ENCODE measurements around the gene WDFY4.

WDFY4 gene

DNA sequence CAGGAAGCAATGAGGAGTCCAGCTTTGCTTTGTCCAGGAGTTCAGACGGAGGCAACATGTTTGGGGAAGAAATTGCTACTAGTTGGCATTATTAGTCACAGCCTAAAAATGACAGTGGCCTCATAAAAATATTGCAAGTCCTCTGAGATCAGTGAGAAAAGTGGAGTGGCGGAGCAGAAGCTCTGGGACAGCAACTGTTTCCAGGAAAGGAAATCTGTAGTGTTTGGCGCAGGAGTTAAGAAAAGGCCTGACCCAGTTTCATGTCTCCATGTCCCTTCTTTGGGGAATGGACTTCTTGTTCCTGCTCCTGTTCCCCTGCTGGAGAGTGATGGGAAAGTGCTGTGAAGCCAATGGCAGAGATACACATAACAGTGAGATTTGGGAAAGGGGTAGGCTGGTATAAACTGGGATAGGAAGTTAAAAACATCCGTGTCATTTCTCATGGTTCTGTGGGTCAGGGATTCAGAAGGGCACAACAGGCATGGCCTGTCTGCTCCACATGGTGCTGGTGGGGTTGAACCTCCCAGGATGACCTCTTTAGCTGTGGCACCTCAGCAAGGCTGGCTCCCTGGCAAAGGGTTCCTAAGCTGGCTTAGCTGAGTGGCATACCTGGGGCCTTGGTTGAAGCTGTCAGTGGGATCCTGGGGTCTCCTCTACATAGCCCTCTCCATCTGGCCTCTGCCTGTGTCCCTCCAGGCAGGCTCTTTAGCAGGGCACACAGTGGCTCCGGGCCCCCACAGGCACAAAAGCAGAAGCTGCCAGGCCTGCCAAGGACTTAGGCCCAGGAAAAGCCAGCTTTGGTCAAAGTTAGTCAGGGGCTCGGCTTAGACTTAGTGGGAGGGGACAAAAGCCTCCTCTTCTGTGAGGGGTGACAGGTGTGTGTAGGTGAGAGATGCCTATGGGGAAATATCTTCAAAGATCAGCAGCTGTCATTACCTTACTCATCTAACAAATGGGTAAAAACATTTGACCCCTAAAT is 77.7 kb downstream of the WDFY4 start:
- Mint-ChIP-seq H3K4me1 (ENCODE audit: low read depth in 2 of 2) (no peaks in the 10 kb centered on the region), H3K9me3 (no peaks in the 10 kb centered on the region), H3K27me3 (peaks cover 40 to 41% of the 10 kb centered on the region in 2 donors), H3K36me3 (ENCODE audit: insufficient read depth) (no peaks in the 10 kb centered on the region), H3K4me3 (no peak overlapping the region), H3K27ac (no peak overlapping the region)
- DNase-seq: no peak
- no peak for ATAC-seq (replicated peaks)

DNA sequence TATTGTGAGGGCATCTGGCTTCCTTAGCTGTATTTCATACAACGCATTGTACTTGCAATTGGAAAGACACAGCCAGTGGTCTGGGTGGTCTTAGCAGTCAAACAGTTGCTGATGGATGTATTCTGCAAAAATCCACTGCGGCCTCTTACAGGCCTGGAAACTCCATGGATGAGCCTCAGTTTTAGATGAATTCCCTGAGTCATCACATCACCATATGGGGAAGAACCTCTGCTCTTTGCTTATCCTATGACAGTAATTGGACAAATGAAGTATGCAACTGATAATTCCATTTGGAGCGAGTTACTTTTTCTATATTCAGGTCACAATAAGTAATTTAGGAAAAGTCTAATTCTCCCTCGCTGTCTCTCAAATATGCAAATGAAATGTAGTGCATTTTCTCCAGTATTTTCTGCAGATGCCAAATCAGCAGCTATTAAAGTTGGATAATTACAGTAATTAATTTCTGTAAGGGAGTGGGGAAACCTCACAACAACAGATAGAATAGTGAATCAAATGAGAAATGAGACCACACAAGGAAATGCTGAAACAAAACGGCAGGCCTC is 78.8 kb downstream of the WDFY4 start:
- H3K9me3 Mint-ChIP-seq: no peaks in the 10 kb centered on the region
- H3K4me1 Mint-ChIP-seq (ENCODE audit: low read depth in 2 of 2): no peaks in the 10 kb centered on the region
- no peak overlapping the region for H3K27ac Mint-ChIP-seq
- ATAC-seq (replicated peaks) (no peak), DNase-seq (no peak)
- H3K36me3 Mint-ChIP-seq (ENCODE audit: insufficient read depth): no peaks in the 10 kb centered on the region
- H3K4me3 Mint-ChIP-seq: no peak overlapping the region
- peaks cover 41 to 43% of the 10 kb centered on the region in 2 donors for H3K27me3 Mint-ChIP-seq

DNA sequence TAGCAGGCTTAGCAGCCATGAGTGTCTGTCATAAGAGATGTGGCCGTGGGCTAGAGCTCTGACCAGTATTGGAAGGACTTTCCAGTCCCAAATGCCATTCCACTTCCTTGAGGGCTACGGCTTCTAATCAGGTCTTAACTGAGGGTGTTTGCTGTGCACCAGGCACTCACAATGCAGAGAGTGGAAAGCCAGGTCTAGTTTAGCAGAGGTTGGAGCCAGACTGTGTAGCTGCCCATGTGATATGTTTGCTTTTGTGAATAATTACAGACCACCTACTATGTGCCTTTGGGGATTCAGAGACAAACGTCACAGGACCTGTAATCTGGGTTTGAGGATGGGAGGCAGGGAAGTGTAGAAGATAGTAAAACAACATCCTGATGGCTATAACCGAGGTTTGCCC is 79.8 kb downstream of the WDFY4 start:
- no peaks in the 10 kb centered on the region for H3K9me3 Mint-ChIP-seq
- H3K4me1 Mint-ChIP-seq (ENCODE audit: low read depth in 2 of 2): no peaks in the 10 kb centered on the region
- ATAC-seq (replicated peaks) (no peak), DNase-seq (no peak)
- no peak overlapping the region for H3K4me3 Mint-ChIP-seq
- peaks cover 33 to 40% of the 10 kb centered on the region in 2 donors for H3K27me3 Mint-ChIP-seq
- no peak overlapping the region for H3K27ac Mint-ChIP-seq
- H3K36me3 Mint-ChIP-seq (ENCODE audit: insufficient read depth): no peaks in the 10 kb centered on the region

DNA sequence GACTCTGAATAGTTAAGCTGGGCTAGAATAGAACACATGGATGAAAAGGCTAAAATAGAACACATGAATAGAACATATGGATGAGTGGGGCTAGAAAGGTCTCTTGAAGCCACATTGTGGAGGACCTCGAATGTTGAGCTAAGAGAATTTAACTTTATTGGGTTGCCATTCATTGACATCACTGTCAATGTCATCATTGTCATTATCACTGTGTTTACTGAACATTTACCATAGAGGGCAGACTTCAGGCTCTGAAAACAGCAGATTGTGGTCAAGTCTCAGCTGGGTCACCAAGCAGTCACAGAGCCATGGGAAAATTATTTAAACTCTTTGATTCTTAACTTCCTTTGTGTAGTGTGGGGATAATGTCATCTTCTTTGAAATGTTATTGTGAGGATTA is 80.4 kb downstream of the WDFY4 start:
- no peak overlapping the region for H3K27ac Mint-ChIP-seq

DNA sequence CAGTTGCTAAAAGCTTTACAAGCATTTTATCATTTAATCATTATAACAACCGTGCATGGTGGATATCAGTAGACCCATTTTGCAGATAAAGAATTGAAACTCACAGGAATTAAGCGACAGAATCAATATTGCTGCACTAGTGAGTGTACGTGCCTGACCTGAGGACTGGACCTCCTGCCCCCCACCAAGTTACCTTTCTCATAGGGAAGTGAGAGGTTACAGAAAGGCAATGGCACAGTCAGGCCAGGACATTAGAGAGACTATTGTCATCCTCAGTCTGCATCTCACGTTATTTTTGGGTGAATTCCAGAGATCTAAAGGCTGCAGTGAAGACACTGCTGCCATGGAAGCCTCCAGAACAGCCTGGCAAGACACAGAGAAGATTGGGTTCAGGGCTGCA is 80.9 kb downstream of the WDFY4 start:
- H3K36me3 Mint-ChIP-seq (ENCODE audit: insufficient read depth): no peaks in the 10 kb centered on the region
- no peak overlapping the region for H3K27ac Mint-ChIP-seq
- DNase-seq: no peak
- no peak for ATAC-seq (replicated peaks)
- no peaks in the 10 kb centered on the region for H3K4me1 Mint-ChIP-seq (ENCODE audit: low read depth in 2 of 2)
- H3K9me3 Mint-ChIP-seq: no peaks in the 10 kb centered on the region
- H3K27me3 Mint-ChIP-seq: peaks cover 22 to 30% of the 10 kb centered on the region in 2 donors
- H3K4me3 Mint-ChIP-seq: no peak overlapping the region

More for the DNA sequence above, 80.4 kb downstream of the WDFY4 start:
- H3K9me3 Mint-ChIP-seq: no peaks in the 10 kb centered on the region
- DNase-seq (no peak), ATAC-seq (replicated peaks) (no peak)
- no peaks in the 10 kb centered on the region for H3K36me3 Mint-ChIP-seq (ENCODE audit: insufficient read depth)
- peaks cover 27 to 35% of the 10 kb centered on the region in 2 donors for H3K27me3 Mint-ChIP-seq
- H3K4me1 Mint-ChIP-seq (ENCODE audit: low read depth in 2 of 2): no peaks in the 10 kb centered on the region
- no peak overlapping the region for H3K4me3 Mint-ChIP-seq

DNA sequence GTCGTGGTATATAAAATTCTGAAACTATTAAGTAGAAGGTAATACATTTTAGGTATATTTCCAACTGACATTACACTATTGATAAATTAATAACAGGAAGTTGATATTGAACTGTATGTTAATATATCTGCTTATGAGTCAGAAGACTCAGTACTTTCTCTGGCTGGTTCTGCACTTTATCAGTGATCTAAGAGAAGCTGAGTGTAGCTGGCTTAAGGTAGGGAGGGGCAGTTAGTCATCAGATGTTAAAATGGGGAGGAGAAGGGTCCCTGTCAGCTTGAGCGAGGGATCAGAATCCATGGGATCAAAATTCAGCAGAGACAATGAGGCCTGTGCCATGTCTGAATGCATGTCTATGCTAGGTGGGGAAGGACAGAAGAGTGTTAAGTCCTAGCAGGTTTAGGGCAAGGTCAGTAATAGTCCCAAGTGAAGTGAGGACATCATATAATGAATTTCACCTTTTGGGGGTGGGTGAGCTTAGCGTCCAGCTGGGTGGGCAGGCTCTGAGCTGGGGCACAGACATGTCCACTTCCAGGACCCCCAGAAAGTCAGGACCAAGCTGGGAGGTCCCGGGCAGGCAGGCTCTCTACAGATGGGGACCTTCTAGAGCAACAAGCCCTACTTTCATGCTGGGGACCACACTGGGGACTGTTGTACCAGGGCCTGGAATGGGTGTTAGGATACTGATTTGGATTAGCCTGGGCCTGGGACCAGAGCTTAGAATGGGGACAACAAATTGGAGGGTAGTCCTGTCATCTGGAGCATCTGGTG is 82.9 kb downstream of the WDFY4 start:
- Mint-ChIP-seq H3K4me1 (ENCODE audit: low read depth in 2 of 2) (no peaks in the 10 kb centered on the region), H3K36me3 (ENCODE audit: insufficient read depth) (no peaks in the 10 kb centered on the region), H3K27me3 (peaks cover 2 to 16% of the 10 kb centered on the region in 2 donors), H3K9me3 (no peaks in the 10 kb centered on the region), H3K27ac (no peak overlapping the region), H3K4me3 (no peak overlapping the region)
- DNase-seq: no peak
- ATAC-seq (replicated peaks): no peak

DNA sequence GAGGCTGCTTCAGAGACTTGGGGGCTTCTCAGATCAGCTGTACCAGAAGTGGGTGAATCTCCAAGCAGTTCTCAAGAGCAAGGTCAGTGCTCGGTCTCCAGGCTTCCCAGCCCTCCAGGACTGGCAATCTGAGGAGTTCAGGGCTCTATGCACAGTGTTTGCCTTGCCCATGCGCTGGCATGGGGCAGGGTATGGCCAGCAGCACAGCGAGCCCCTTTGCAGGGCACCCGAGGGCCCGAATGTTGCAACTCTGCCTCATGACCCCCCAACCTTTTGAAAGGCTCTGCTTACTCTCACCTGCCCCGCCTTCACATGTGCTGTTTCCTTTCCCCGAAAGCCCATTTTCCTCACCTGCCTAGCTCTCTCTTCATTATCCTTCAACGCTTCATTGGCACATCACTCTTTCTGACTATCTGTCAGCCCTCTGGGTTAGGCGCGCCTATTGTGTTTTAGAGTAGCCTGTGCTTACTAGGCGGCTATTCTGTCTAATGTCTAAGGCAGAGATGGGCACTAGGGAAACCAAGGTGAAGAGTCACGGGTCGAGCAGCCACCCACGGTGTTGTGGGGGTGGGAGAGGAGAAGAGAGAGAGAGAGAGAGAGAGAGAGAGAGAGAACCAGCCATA is 83.6 kb downstream of the WDFY4 start:
- ATAC-seq (replicated peaks) (no peak), DNase-seq (no peak)
- H3K27ac Mint-ChIP-seq: no peak overlapping the region
- H3K27me3 Mint-ChIP-seq: peaks cover 0 to 16% of the 10 kb centered on the region in 2 donors
- H3K4me3 Mint-ChIP-seq: no peak overlapping the region
- no peaks in the 10 kb centered on the region for H3K4me1 Mint-ChIP-seq (ENCODE audit: low read depth in 2 of 2)
- H3K9me3 Mint-ChIP-seq: no peaks in the 10 kb centered on the region
- H3K36me3 Mint-ChIP-seq (ENCODE audit: insufficient read depth): no peaks in the 10 kb centered on the region

DNA sequence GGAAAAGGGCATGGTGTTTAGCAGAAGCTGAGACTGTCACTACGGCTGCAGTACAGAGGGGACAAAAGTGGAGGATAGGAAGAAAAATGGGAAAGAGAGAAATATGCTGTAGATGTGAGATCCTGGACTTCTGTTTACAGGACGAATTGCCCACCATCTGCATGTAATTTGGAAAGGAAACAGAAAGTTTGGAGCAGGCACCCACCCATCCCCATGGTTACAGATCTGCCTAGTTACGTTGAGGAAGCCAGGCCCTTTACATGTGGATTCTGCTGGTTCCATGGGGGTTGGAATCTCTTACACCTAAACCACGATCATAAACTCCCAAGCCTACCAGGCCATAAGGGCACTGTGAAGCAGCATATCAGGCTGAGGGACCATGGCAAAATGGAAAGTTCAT is 84.3 kb downstream of the WDFY4 start:
- peaks cover 0 to 16% of the 10 kb centered on the region in 2 donors for H3K27me3 Mint-ChIP-seq
- ATAC-seq (replicated peaks) (no peak), DNase-seq (no peak)
- no peak overlapping the region for H3K27ac Mint-ChIP-seq
- H3K9me3 Mint-ChIP-seq: no peaks in the 10 kb centered on the region
- no peaks in the 10 kb centered on the region for H3K4me1 Mint-ChIP-seq (ENCODE audit: low read depth in 2 of 2)
- no peaks in the 10 kb centered on the region for H3K36me3 Mint-ChIP-seq (ENCODE audit: insufficient read depth)
- no peak overlapping the region for H3K4me3 Mint-ChIP-seq

DNA sequence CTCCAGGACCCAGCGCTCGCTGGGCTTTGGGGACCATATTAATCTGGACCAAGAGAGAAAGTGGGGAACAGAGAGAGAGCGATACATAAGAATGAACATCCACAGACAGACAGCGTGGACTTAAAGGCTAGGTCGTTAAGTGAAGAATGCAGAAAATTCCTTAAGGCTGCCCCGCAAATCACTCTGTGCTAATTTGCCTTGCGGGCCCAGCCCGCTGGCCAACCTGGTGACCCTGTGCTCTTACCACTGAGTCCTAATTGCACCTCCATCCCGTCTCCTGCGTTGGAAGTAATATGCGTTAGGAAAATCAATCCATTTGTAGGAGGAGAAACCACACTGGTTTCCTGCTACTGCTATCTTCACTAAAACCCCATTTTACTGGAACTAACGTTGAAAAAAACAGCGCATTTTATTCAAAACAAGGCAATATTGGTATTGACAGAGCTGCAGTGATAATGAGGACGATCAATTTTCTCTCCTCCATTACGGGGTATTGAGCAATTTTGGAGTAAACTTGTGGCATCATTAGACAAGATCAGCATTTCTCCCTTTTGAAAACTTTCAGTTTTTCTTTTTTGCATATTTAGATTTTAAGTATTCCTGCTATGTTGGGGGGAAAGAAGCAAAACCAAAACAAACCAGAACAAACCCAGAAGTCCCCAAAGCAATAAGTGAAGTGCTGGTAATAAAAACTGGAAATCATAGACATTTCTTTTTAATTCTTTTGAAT is 85.2 kb downstream of the WDFY4 start:
- peaks cover 1% of the 10 kb centered on the region for H3K36me3 Mint-ChIP-seq (ENCODE audit: insufficient read depth)
- no peak for DNase-seq
- no peak for ATAC-seq (replicated peaks)

DNA sequence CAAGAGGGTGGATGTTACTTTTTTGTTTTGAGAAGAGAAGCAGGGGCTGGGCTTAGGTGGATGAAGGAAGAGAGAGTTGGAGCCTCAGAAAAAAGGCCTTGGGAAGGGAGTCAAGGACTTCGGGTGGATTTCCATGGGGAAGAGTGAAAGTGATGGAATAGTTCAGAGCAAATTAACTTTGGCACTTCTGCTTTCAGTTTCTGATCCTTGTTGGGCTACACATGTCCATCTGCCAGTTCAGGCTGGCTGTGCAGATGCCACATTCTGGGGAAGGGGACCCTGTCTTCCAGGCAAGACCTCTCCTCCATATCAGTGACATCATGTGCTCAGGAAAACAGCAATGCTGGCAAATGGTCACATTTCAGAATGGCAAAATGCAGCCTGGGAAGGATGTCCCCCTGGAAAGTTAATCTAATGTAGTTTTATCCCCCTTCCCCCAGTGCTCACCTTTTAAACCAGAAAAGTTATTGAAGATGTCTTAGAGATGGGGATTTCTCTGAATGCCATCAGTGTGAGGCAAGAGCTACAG is 86.0 kb downstream of the WDFY4 start:
- Mint-ChIP-seq H3K4me1 (ENCODE audit: low read depth in 2 of 2) (no peaks in the 10 kb centered on the region), H3K4me3 (no peak overlapping the region), H3K36me3 (ENCODE audit: insufficient read depth) (peaks cover 3% of the 10 kb centered on the region), H3K27me3 (peaks cover 7 to 9% of the 10 kb centered on the region in 2 donors), H3K27ac (no peak overlapping the region), H3K9me3 (no peaks in the 10 kb centered on the region)
- no peak for DNase-seq
- ATAC-seq (replicated peaks): no peak

More for the DNA sequence above, 85.2 kb downstream of the WDFY4 start:
- no peak overlapping the region for H3K27ac Mint-ChIP-seq
- no peaks in the 10 kb centered on the region for H3K4me1 Mint-ChIP-seq (ENCODE audit: low read depth in 2 of 2)
- no peak overlapping the region for H3K4me3 Mint-ChIP-seq
- no peaks in the 10 kb centered on the region for H3K9me3 Mint-ChIP-seq
- peaks cover 7 to 11% of the 10 kb centered on the region in 2 donors for H3K27me3 Mint-ChIP-seq

DNA sequence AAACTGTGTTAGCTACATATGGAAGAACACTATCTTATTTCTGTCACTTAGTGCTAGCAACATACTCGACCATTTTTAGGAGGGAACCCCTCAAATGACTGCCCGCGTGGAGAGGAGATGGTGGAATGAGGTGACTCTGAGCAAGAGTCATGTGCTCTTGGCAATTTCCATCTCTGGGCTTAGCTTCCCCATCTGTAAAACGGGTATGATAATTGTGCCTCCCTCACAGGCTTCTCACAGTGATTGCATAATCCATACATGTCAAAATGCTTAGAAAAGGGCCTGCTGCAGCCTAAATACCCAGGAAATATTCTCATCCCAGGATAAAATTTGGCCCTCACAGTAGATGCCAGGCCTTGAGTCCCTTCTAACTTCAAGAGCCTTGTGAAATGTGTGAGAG is 86.6 kb downstream of the WDFY4 start:
- H3K4me3 Mint-ChIP-seq: no peak overlapping the region
- no peak for DNase-seq
- H3K27ac Mint-ChIP-seq: no peak overlapping the region
- peaks cover 3% of the 10 kb centered on the region for H3K36me3 Mint-ChIP-seq (ENCODE audit: insufficient read depth)
- no peaks in the 10 kb centered on the region for H3K4me1 Mint-ChIP-seq (ENCODE audit: low read depth in 2 of 2)
- no peaks in the 10 kb centered on the region for H3K9me3 Mint-ChIP-seq
- no peak for ATAC-seq (replicated peaks)
- H3K27me3 Mint-ChIP-seq: peaks cover 7 to 9% of the 10 kb centered on the region in 2 donors

DNA sequence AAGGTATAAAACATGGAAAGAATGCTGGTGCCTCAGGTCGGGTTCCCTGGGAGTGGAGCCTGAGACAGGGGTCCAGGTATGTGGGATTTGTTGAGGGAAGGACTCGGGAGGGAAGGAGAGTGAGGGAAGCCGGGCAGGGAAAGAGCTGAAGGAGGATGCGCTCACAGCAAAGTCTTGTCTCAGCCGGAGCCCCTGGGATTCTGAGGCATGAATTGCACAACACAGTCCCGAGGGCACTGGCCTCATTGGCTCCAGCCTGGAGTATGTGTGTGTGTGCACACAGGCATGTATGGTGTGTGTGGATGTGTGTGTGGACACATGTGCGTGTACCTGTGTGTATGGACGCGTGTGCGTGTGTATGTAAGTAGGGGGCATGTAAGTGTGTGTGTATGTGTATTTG is 87.4 kb downstream of the WDFY4 start:
- H3K9me3 Mint-ChIP-seq: no peaks in the 10 kb centered on the region

More for the DNA sequence above, 87.4 kb downstream of the WDFY4 start:
- no peak overlapping the region for H3K4me3 Mint-ChIP-seq
- DNase-seq: no peak
- H3K4me1 Mint-ChIP-seq (ENCODE audit: low read depth in 2 of 2): no peaks in the 10 kb centered on the region
- H3K36me3 Mint-ChIP-seq (ENCODE audit: insufficient read depth): peaks cover 3% of the 10 kb centered on the region
- no peak overlapping the region for H3K27ac Mint-ChIP-seq
- peaks cover 7 to 9% of the 10 kb centered on the region in 2 donors for H3K27me3 Mint-ChIP-seq
- no peak for ATAC-seq (replicated peaks)

All from effector memory CD8-positive, alpha-beta T cell (primary cell).